Activated naive CD4-positive, alpha-beta T cell treated with anti-CD3 and anti-CD28 coated beads, Interleukin-2, amount 10 ng/mL, durations not matched to agents 7 days and 5 days (primary cell): Measurements from ENCODE around the gene RREB1.
A peak's percentile ranks its signal among the peaks of the same experiment; 100 is the strongest.

Source experiments
- CTCF ChIA-PET: fragments of 350-600 bp; sonication (Branson Sonifier 250); formaldehyde crosslinking; loops from one replicate; lab custom pipeline; 2021; ENCODE audit warnings: antibody characterized with exemption; lab: Charles Lee
- DNase-seq: peaks from one replicate; pipeline ENCODE4 v3.0.0-alpha.2; 2020
- H3K27ac Mint-ChIP-seq: one replicate; pipeline ENCODE4 v1.8.0; 2021; ENCODE audit warnings: mild to moderate bottlenecking, moderate library complexity, mixed read lengths
- H3K27me3 Mint-ChIP-seq: one replicate; pipeline ENCODE4 v1.8.0; 2021; ENCODE audit warnings: mild to moderate bottlenecking, mixed read lengths
- H3K36me3 Mint-ChIP-seq: one replicate; pipeline ENCODE4 v1.8.0; 2021; ENCODE audit warnings: mixed read lengths
- H3K4me1 Mint-ChIP-seq: one replicate; pipeline ENCODE4 v1.8.0; 2021; ENCODE audit warnings: mixed read lengths
- H3K4me3 Mint-ChIP-seq: one replicate; pipeline ENCODE4 v1.8.0; 2021; ENCODE audit warnings: mild to moderate bottlenecking, moderate library complexity, mixed read lengths
- H3K9me3 Mint-ChIP-seq: one replicate; pipeline ENCODE4 v1.8.0; 2021; ENCODE audit warnings: mixed read lengths

RREB1 gene

DNA sequence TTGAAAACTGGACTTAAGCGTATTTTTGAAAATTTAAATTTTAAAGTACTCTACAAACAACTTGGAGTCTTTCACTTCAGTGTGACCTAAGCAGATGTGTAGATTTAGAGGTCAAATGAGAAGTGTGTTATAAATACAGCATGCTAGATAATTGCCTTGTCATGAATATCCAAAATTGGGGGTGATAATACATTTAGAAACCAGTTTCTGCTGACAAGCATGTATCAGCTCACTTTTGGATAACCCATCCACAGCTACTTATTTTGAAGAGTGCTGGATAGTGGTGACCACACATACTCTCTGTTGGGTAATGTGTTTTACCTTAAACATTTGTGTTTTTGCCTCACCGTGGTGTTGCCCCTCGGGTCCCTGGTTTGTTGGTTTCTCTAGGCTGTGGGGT is 14.9 kb downstream of the RREB1 start:
- no peaks in the 10 kb centered on the region for H3K27me3 Mint-ChIP-seq
- CTCF ChIA-PET, result interaction anchor here (1.5 kb wide), 1 partner anchor 13 kb away, joined by 3 read pairs; no protein-coding TSS in a partner anchor

DNA sequence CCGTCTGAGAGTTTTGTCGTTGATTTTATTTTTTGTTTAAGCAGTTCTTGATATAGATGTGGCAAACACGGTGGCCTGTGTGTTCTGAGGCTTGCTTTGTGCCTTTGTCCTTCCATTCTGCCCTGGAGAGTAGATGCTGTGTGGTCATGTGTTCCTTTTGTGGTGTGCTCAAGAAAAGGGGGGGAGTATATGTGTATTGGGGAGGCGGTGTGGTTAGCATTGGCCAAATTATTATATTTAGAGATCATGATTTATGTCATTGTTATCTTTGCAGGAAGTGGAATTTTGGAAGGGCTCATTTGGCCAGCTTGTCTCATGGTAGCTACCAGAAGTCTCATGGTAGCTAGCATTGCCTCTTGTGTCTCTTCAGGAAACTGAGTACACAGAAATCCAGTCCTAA is 16.4 kb downstream of the RREB1 start:
- CTCF ChIA-PET, result no interaction called here
- Mint-ChIP-seq H3K27me3 (no peaks in the 10 kb centered on the region), H3K4me1 (peaks cover 58% of the 10 kb centered on the region), H3K36me3 (peaks cover 61% of the 10 kb centered on the region), H3K27ac (peak overlapping the region; percentile 39), H3K9me3 (no peaks in the 10 kb centered on the region), H3K4me3 (no peak overlapping the region)
- DNase-seq, result no peak

More for the DNA sequence above, 14.9 kb downstream of the RREB1 start:
- Mint-ChIP-seq H3K9me3 (no peaks in the 10 kb centered on the region), H3K27ac (no peak overlapping the region), H3K4me3 (no peak overlapping the region), H3K36me3 (peaks cover 50% of the 10 kb centered on the region), H3K4me1 (peaks cover 48% of the 10 kb centered on the region)
- DNase-seq, result no peak

DNA sequence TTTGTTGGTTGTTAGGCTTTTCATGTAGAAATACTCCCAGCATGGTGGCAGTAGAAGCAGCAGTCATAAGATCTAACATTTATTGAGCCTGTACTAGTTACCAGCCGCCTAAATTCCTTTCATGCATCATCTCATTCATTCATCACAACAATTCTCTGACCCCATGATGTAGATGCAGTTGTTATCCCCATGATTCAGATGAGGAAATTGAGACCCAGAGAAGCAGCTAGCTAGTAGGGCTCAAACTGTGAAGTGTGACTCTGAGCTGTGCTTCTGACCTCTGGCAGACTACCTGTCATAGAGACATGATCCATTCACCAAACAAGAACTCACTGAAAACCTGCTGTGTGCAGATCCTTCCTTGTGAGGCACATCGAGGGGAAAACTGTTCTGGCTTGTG is 16.9 kb downstream of the RREB1 start:
- no peak overlapping the region for H3K4me3 Mint-ChIP-seq
- DNase-seq, result no peak
- peaks cover 58% of the 10 kb centered on the region for H3K4me1 Mint-ChIP-seq
- peaks cover 60% of the 10 kb centered on the region for H3K36me3 Mint-ChIP-seq
- no peaks in the 10 kb centered on the region for H3K27me3 Mint-ChIP-seq
- H3K27ac Mint-ChIP-seq, result no peak overlapping the region
- CTCF ChIA-PET, result interaction anchor here (1.6 kb wide), 1 partner anchor 11 kb away, joined by 4 read pairs; no protein-coding TSS in a partner anchor
- H3K9me3 Mint-ChIP-seq, result no peaks in the 10 kb centered on the region

DNA sequence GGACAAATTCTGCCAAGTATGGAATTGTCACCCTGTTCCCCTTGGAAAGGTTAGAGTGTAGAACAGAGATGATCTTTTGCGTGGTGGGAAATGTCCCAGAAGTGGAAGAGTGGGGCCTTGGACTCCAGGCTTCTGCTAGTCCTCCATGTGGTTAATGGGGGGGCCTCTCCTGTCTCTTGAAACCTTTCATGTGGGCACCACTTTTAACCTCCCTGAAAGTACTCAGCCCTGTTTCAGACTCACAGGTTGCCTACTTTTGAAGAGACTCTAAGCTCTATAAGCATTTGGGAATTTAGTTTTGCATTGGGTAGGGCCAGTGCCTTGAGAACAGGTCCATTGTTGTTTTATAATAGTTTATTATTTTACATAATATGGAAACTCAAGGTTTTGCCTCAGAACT is 17.5 kb downstream of the RREB1 start:
- peaks cover 63% of the 10 kb centered on the region for H3K4me1 Mint-ChIP-seq
- peaks cover 63% of the 10 kb centered on the region for H3K36me3 Mint-ChIP-seq
- H3K4me3 Mint-ChIP-seq, result no peak overlapping the region
- H3K27ac Mint-ChIP-seq, result no peak overlapping the region
- no peaks in the 10 kb centered on the region for H3K9me3 Mint-ChIP-seq
- no peaks in the 10 kb centered on the region for H3K27me3 Mint-ChIP-seq
- CTCF ChIA-PET, result interaction anchor here (1.6 kb wide), 1 partner anchor 10 kb away, joined by 4 read pairs; no protein-coding TSS in a partner anchor
- no peak for DNase-seq

DNA sequence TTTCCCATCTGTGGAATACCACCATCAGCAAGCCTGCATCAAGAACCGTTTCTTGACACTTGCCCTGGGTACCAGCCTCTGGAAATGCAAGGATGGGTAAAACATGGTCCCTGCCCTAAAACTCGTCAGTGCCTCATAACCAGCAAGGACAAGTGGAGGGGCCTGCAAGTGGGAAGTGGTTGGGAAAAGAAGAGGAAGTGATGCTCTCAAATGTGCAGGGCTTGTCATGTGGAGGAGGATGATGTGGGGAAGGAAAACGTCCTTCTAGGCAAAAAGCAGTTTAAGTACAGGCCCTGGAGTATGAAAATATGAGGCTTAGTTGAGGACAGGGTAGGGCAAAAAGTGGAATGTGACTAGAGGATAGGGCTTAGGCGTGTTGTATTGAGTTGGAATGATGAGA is 19.0 kb downstream of the RREB1 start:
- no peak for DNase-seq
- CTCF ChIA-PET, result interaction anchor here (0.8 to 1.0 kb wide), 2 partner anchors 10 to 16 kb away, joined by 3 read pairs; no protein-coding TSS in a partner anchor
- Mint-ChIP-seq H3K36me3 (peaks cover 67% of the 10 kb centered on the region), H3K4me1 (peaks cover 73% of the 10 kb centered on the region), H3K9me3 (no peaks in the 10 kb centered on the region), H3K27me3 (no peaks in the 10 kb centered on the region), H3K4me3 (no peak overlapping the region), H3K27ac (no peak overlapping the region)

DNA sequence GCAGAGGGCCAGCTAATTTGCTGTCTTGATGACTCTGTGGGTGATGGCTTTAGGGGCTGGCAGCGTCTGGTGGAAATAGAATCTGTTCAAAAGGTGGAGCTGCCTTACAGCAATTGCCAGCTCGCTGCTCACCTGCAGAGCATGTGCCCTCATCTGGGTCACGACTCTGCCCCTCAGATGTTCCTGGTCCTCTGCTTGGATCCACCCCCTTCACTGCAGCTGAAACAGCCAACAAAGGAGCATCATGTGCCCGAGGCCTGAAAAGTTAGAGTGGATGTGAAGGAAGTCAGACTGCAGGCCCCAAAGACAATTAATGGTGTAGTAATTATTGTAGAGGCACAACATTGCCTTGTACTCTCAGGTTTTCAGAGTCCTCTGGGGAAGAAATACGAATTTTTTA is 19.9 kb downstream of the RREB1 start:
- CTCF ChIA-PET, result interaction anchor here (1.0 to 1.5 kb wide), 4 partner anchors 9 to 111 kb away, joined by 3 to 6 read pairs (median 4); no protein-coding TSS in a partner anchor
- no peaks in the 10 kb centered on the region for H3K9me3 Mint-ChIP-seq
- no peak overlapping the region for H3K4me3 Mint-ChIP-seq
- no peaks in the 10 kb centered on the region for H3K27me3 Mint-ChIP-seq
- H3K4me1 Mint-ChIP-seq, result peaks cover 82% of the 10 kb centered on the region
- H3K36me3 Mint-ChIP-seq, result peaks cover 67% of the 10 kb centered on the region
- no peak for DNase-seq
- H3K27ac Mint-ChIP-seq, result peak overlapping the region; percentile 77

DNA sequence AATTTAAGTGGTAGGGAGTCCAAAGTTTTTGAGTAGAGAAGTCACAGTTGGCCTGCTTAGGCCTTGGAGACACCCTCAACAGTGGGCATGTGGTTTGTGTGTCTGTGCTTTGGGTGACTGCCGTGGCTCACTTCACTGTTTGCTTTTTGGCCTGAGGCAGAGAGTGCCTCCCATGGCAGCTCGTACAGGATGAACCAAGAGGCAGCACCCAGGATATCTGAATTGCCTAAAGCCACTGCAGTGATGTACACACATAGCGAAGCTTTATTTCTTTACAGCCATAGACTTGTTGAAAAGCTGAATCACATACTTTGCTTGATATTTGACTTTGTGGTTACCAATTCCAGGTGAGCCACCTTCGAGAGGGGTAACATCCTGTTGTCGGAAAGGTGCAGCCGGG is 21.6 kb downstream of the RREB1 start:
- Mint-ChIP-seq H3K4me1 (peaks cover 91% of the 10 kb centered on the region), H3K9me3 (no peaks in the 10 kb centered on the region), H3K27me3 (no peaks in the 10 kb centered on the region), H3K27ac (peak overlapping the region; percentile 74), H3K4me3 (no peak overlapping the region), H3K36me3 (peaks cover 64% of the 10 kb centered on the region)
- no peak for DNase-seq
- CTCF ChIA-PET, result interaction anchor here (1.5 kb wide), 2 partner anchors 8 to 23 kb away, joined by 5 to 6 read pairs; no protein-coding TSS in a partner anchor

DNA sequence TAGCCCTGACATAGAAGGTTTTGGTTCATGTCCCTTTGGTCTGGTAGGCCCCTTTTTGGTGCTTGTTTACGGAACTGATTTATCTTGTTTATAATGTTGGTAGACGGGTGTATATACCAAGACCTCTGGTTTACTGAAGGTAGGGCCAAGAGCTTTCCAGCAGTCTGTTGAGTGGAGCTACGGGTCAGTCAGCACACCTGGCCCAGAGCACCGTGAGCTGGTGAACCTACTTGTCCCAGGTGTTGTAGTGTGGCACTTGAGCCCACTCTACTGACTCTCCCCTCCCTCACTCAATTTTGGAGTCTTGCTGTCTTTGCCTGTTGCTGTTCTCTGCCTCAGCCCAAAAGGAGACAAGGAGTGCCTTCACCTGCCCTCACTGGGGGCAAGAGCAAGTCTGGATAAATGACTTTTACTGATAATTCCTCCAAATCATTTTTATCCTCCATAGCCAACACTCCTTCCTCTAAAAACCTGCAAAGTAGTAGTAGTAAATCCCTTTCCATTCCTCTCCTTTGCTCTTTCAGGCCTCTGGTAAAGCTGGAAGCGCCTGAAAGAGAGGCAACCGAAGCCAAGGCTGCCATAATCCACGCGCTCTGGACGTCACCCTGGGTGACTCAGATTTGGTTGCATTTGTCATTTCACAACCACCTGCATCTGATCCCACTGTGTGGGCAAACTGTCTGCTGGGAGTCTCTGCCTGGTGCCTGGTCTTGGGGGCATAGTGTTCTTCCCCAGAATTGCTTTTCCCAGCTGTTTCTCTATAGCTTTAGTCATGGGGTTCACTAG is 22.2 kb downstream of the RREB1 start:
- Mint-ChIP-seq H3K4me1 (peaks cover 88% of the 10 kb centered on the region), H3K27ac (peak overlapping the region; percentile 74), H3K4me3 (no peak overlapping the region), H3K27me3 (no peaks in the 10 kb centered on the region), H3K9me3 (no peaks in the 10 kb centered on the region), H3K36me3 (peaks cover 58% of the 10 kb centered on the region)
- DNase-seq, result no peak
- CTCF ChIA-PET, result interaction anchor here (1.2 kb wide), 1 partner anchor 12 kb away, joined by 5 read pairs; no protein-coding TSS in a partner anchor

DNA sequence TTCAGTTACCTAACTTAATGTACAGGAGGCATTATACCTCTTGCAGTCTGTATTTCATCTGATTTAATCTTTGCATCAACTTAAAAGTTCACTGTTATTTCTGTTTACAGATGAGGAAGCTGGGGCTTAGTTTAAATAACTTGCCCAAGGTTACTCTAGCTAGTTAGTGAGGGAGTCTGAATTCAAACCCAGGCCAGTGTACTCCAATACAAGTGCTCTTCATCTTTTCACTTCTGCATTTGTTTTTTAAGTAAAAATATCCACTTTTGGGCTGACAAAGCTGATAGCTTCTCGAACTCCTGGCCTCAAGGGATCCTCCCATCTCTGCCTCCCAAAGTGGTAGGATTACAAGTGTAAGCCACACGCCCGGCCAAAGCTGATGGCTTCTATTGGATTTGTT is 23.6 kb downstream of the RREB1 start:
- CTCF ChIA-PET, result interaction anchor here (0.9 to 1.2 kb wide), 2 partner anchors 10 to 410 kb away, joined by 3 to 5 read pairs; no protein-coding TSS in a partner anchor
- H3K36me3 Mint-ChIP-seq, result peaks cover 50% of the 10 kb centered on the region
- H3K4me3 Mint-ChIP-seq, result no peak overlapping the region
- no peaks in the 10 kb centered on the region for H3K9me3 Mint-ChIP-seq
- H3K4me1 Mint-ChIP-seq, result peaks cover 90% of the 10 kb centered on the region
- DNase-seq, result no peak
- H3K27me3 Mint-ChIP-seq, result no peaks in the 10 kb centered on the region
- no peak overlapping the region for H3K27ac Mint-ChIP-seq

DNA sequence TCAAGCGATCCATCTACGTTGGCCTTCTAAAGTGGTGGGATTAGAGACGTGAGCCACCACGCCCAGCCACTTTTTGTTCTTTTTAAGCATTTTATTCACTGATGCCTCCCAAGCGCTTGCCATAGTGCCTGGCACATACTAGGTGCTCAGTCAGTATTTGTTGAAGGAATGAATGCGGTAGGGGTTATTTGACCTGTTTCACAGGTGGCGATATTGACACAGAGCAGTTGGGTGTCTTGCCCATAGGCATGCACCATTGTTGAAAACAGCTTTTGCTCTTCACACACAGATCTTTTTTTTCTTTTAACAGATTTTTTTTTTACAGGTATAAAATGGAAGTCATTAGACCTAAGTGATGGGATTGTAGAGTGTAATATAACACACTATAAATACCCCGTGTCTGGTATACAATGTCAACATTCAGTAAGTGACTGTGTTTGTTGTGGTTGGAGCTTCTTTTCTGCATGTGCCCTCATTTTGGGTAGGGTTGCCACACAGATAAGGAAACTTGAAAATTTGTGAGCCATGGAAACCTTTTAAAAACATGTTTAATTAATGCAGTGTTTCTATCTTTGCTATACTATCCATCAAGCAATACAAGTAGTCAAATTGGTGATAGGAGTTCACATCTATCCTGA is 24.8 kb downstream of the RREB1 start:
- no peak for DNase-seq
- Mint-ChIP-seq H3K27me3 (no peaks in the 10 kb centered on the region), H3K4me3 (no peak overlapping the region), H3K4me1 (peaks cover 90% of the 10 kb centered on the region), H3K36me3 (peaks cover 40% of the 10 kb centered on the region), H3K27ac (no peak overlapping the region), H3K9me3 (no peaks in the 10 kb centered on the region)
- CTCF ChIA-PET, result interaction anchor here (0.6 kb wide), 1 partner anchor 456 kb away, joined by 3 read pairs; no protein-coding TSS in a partner anchor

DNA sequence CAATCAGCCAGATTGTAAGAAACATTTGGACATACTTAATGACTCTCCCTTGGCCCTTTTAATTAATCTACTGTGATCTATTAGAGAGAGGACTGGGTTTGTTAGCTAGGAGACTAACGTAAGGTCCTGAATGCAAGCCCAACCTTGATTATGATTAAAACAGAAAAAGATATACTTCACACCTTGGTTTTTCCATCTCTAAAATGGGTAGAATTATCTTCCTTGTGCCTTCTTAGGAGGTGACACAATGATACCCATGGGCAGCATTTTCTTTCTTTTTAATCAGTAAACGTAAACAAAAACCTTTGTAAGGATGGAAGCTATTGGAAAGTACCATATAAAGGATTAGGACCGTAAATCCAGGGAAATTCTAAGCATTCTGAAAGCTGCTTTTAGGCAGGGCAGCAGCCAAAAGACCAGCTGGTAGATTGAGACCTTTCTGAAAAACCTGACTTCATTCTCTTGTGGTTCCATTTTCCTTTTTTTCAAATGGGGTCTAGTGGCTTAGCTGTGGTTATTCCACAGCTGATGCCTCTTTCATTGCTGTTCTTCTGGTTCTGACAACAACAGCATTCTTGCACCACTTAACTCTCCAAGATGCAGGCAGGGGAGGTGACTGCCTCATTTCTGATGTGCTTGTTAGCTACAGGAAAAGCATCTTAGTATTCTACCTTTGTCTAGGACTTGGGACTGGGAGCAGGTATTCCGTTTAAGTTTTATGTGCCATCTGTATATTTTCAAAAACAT is 27.4 kb downstream of the RREB1 start:
- H3K9me3 Mint-ChIP-seq, result no peaks in the 10 kb centered on the region
- peak overlapping the region; percentile 67 for H3K27ac Mint-ChIP-seq
- no peak overlapping the region for H3K4me3 Mint-ChIP-seq

DNA sequence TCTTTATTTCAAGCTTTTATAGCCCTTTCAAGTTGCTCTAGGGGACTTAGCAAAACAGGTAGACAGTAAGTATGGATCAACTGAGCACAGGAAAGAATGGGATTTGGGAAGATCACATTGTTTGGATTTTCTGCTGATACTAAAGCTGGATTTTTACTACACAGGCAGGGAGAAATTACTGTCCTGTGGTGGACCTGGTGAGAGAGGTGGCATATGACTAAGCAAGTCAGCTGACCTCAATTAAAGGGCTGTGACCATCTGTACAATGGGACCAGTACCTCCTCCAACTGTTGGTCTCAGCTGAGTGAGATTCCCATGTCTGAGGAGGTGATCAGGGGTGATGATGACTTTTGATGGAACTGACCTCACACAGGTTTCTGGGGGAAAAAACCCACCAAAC is 28.0 kb downstream of the RREB1 start:
- Mint-ChIP-seq H3K27ac (peak overlapping the region; percentile 67), H3K36me3 (peaks cover 20% of the 10 kb centered on the region), H3K27me3 (no peaks in the 10 kb centered on the region), H3K4me1 (peaks cover 86% of the 10 kb centered on the region), H3K4me3 (no peak overlapping the region), H3K9me3 (no peaks in the 10 kb centered on the region)
- no peak for DNase-seq
- CTCF ChIA-PET, result interaction anchor here (0.6 to 1.8 kb wide), 5 partner anchors 10 to 1747 kb away, joined by 3 to 5 read pairs (median 3); no protein-coding TSS in a partner anchor

More for the DNA sequence above, 27.4 kb downstream of the RREB1 start:
- no peak for DNase-seq
- Mint-ChIP-seq H3K36me3 (peaks cover 22% of the 10 kb centered on the region), H3K4me1 (peaks cover 87% of the 10 kb centered on the region), H3K27me3 (no peaks in the 10 kb centered on the region)
- CTCF ChIA-PET, result interaction anchor here (0.6 to 1.8 kb wide), 5 partner anchors 10 to 1747 kb away, joined by 3 to 5 read pairs (median 3); no protein-coding TSS in a partner anchor

DNA sequence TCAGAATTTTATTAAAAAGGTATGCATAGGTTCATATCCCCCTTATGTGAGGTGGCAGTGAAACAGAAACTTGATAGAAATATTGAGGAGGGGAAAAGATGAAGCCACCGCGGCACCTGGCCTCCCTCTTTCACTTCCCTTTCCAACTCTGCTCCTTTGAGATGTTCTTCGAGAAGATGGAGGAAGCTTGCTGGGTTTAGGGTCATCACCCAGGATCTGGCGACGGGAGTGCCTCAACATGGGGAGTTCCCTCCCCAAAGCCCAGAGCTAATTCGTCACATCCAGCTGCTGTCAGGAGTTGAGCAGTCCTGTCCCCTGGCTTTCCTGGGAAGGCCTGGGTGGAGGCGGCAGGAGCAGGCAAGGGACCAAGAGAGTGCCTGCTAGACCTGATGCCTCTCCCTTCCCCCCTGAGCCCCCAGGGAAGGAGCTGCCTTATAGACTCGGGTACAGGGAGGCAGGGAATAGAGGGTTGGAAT is 29.1 kb downstream of the RREB1 start:
- Mint-ChIP-seq H3K4me1 (peaks cover 84% of the 10 kb centered on the region), H3K27ac (peak overlapping the region; percentile 92), H3K27me3 (no peaks in the 10 kb centered on the region), H3K9me3 (no peaks in the 10 kb centered on the region), H3K36me3 (peaks cover 14% of the 10 kb centered on the region), H3K4me3 (peak overlapping the region; percentile 65)
- CTCF ChIA-PET, result interaction anchor here (0.8 to 1.9 kb wide), 4 partner anchors 8 to 437 kb away, joined by 3 to 5 read pairs (median 4); no protein-coding TSS in a partner anchor
- DNase-seq, result peak; percentile 30
